Measurements from ENCODE around the gene GALNT18. TPM values are rescaled to one million over a fixed set of nuclear protein-coding genes. Genes with fewer than 3 reads are reported as not detected.

The GALNT18 gene
- total and polyA plus RNA-seq, 2 experiments from 2014 or later: 4.3 to 10.8 TPM

GRCh38 chr11:11403763-11404725 is 217.8 kb downstream of the GALNT18 start:
- H3K36me3 Mint-ChIP-seq (ENCODE audit: low read depth): no peaks in the 10 kb centered on the region
- H3K27ac ChIP-seq (ENCODE audit: low read depth): no peak overlapping the region
- no peaks in the 10 kb centered on the region for H3K9me3 Mint-ChIP-seq
- H3K27me3 Mint-ChIP-seq (ENCODE audit: insufficient read depth, low read depth, poor library complexity): peaks cover 9% of the 10 kb centered on the region
- peaks cover 18% of the 10 kb centered on the region for H3K4me1 Mint-ChIP-seq
- H3K4me3 ChIP-seq: no peak overlapping the region
- no peaks in the 10 kb centered on the region for H3F3A ChIP-seq (replicated peaks; ENCODE audit: low read depth)
- H3K4me3 Mint-ChIP-seq: no peak overlapping the region
- H2AFZ ChIP-seq: no peak overlapping the region
- ATAC-seq (peak; percentile 46), DNase-seq (ENCODE audit: low spot score) (peak; percentile 50)
- H3K27ac Mint-ChIP-seq: no peak overlapping the region
- H3K9me2 ChIP-seq (ENCODE audit: insufficient read depth): no peaks in the 10 kb centered on the region
- no peaks in the 10 kb centered on the region for H3K79me2 ChIP-seq (replicated peaks; ENCODE audit: insufficient read depth)
- H3K4me2 ChIP-seq: 0 out of 2 replicates have a peak overlapping the region, but pooled peaks have one; percentile 43
- no peaks in the 10 kb centered on the region for H4K20me1 ChIP-seq (replicated peaks; ENCODE audit: insufficient read depth)
- peaks cover 10% of the 10 kb centered on the region for H3K4me1 ChIP-seq (ENCODE audit: insufficient read depth)
- no peaks in the 10 kb centered on the region for H3K36me3 ChIP-seq (ENCODE audit: insufficient read depth)
- no peaks in the 10 kb centered on the region for H3K27me3 ChIP-seq (ENCODE audit: insufficient read depth)
- TF ChIP-seq, protein P1, sequence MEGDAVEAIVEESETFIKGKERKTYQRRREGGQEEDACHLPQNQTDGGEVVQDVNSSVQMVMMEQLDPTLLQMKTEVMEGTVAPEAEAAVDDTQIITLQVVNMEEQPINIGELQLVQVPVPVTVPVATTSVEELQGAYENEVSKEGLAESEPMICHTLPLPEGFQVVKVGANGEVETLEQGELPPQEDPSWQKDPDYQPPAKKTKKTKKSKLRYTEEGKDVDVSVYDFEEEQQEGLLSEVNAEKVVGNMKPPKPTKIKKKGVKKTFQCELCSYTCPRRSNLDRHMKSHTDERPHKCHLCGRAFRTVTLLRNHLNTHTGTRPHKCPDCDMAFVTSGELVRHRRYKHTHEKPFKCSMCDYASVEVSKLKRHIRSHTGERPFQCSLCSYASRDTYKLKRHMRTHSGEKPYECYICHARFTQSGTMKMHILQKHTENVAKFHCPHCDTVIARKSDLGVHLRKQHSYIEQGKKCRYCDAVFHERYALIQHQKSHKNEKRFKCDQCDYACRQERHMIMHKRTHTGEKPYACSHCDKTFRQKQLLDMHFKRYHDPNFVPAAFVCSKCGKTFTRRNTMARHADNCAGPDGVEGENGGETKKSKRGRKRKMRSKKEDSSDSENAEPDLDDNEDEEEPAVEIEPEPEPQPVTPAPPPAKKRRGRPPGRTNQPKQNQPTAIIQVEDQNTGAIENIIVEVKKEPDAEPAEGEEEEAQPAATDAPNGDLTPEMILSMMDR (conservative IDR thresholded peaks at IDR 0.05; ENCODE audit: low read depth in 2 of 2): no peak
- no peak for TF ChIP-seq ZNF114 (CRISPR knock-in tag; IDR thresholded peaks at IDR 0.05)
- no peak for TF ChIP-seq EZH2phosphoT487 (IDR thresholded peaks at IDR 0.05; ENCODE audit: unreplicated experiment)
- no peak for TF ChIP-seq NANOG (IDR thresholded peaks at IDR 0.05; ENCODE audit: borderline replicate concordance)
- TF ChIP-seq, protein P2, sequence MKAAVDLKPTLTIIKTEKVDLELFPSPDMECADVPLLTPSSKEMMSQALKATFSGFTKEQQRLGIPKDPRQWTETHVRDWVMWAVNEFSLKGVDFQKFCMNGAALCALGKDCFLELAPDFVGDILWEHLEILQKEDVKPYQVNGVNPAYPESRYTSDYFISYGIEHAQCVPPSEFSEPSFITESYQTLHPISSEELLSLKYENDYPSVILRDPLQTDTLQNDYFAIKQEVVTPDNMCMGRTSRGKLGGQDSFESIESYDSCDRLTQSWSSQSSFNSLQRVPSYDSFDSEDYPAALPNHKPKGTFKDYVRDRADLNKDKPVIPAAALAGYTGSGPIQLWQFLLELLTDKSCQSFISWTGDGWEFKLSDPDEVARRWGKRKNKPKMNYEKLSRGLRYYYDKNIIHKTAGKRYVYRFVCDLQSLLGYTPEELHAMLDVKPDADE (IDR thresholded peaks at IDR 0.05): no peak
- TF ChIP-seq JUNB (IDR thresholded peaks at IDR 0.05; ENCODE audit: unreplicated experiment): no peak
- no peak for TF ChIP-seq POLR2AphosphoS5 (IDR thresholded peaks at IDR 0.05; ENCODE audit: low read depth)
- no peak for TF ChIP-seq STAT1 (IDR thresholded peaks at IDR 0.05; ENCODE audit: unreplicated experiment)
- TF ChIP-seq EZH2 (IDR thresholded peaks at IDR 0.05; ENCODE audit: low read depth, unreplicated experiment): no peak

DNA sequence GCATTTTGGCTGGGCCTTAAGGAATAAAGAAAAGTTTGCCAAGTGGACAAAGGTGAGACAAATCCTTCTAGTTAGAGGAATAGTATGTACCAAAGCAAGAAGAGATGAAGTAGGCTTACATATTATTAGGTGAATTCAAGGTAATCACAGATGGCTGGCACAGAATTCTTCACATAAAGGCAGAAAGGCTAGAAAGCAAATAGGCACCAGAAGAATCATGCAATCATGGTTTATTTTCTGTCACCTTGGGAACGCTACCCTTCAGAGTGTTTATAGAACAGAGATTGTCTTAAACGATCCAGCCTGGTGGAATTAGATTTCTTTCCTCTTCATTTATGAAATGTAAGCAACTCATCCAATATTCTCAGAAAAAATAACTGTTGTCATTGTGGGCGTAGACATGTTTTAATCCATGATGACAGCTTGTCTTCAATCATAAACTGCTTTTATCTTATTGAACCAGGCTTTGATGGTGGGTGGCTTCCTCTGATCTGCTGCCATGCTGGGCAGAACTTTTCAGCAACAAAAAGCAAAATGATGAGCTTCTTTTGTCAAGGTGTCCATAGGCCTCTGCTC is 219.8 kb downstream of the GALNT18 start:
- H3K36me3 Mint-ChIP-seq (ENCODE audit: low read depth): no peaks in the 10 kb centered on the region
- no peak for ATAC-seq
- H3K9me3 Mint-ChIP-seq: no peaks in the 10 kb centered on the region
- Histone ChIP-seq H4K20me1 (replicated peaks; ENCODE audit: insufficient read depth) (no peaks in the 10 kb centered on the region), H3K4me3 (no peak overlapping the region), H3K27ac (ENCODE audit: low read depth) (no peak overlapping the region), H3K4me1 (ENCODE audit: insufficient read depth) (peaks cover 10% of the 10 kb centered on the region), H2AFZ (no peak overlapping the region), H3F3A (replicated peaks; ENCODE audit: low read depth) (no peaks in the 10 kb centered on the region), H3K9me2 (ENCODE audit: insufficient read depth) (no peaks in the 10 kb centered on the region), H3K36me3 (ENCODE audit: insufficient read depth) (no peaks in the 10 kb centered on the region), H3K79me2 (replicated peaks; ENCODE audit: insufficient read depth) (no peaks in the 10 kb centered on the region), H3K27me3 (ENCODE audit: insufficient read depth) (no peaks in the 10 kb centered on the region), H3K4me2 (no peak overlapping the region)
- DNase-seq (ENCODE audit: low spot score): no peak
- no peak overlapping the region for H3K4me3 Mint-ChIP-seq
- TF ChIP-seq POLR2AphosphoS5 (IDR thresholded peaks at IDR 0.05; ENCODE audit: low read depth): no peak
- TF ChIP-seq, protein P3, sequence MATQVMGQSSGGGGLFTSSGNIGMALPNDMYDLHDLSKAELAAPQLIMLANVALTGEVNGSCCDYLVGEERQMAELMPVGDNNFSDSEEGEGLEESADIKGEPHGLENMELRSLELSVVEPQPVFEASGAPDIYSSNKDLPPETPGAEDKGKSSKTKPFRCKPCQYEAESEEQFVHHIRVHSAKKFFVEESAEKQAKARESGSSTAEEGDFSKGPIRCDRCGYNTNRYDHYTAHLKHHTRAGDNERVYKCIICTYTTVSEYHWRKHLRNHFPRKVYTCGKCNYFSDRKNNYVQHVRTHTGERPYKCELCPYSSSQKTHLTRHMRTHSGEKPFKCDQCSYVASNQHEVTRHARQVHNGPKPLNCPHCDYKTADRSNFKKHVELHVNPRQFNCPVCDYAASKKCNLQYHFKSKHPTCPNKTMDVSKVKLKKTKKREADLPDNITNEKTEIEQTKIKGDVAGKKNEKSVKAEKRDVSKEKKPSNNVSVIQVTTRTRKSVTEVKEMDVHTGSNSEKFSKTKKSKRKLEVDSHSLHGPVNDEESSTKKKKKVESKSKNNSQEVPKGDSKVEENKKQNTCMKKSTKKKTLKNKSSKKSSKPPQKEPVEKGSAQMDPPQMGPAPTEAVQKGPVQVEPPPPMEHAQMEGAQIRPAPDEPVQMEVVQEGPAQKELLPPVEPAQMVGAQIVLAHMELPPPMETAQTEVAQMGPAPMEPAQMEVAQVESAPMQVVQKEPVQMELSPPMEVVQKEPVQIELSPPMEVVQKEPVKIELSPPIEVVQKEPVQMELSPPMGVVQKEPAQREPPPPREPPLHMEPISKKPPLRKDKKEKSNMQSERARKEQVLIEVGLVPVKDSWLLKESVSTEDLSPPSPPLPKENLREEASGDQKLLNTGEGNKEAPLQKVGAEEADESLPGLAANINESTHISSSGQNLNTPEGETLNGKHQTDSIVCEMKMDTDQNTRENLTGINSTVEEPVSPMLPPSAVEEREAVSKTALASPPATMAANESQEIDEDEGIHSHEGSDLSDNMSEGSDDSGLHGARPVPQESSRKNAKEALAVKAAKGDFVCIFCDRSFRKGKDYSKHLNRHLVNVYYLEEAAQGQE (IDR thresholded peaks at IDR 0.05; ENCODE audit: unreplicated experiment): no peak
- no peak for TF ChIP-seq NANOG (IDR thresholded peaks at IDR 0.05; ENCODE audit: borderline replicate concordance)
- no peak for TF ChIP-seq ZNF114 (CRISPR knock-in tag; IDR thresholded peaks at IDR 0.05)
- no peak for TF ChIP-seq ZNF331 (CRISPR knock-in tag; IDR thresholded peaks at IDR 0.05; ENCODE audit: low read depth)
- TF ChIP-seq, protein P1 (conservative IDR thresholded peaks at IDR 0.05; ENCODE audit: low read depth in 2 of 2): no peak
- TF ChIP-seq STAT1 (IDR thresholded peaks at IDR 0.05; ENCODE audit: unreplicated experiment): no peak
- TF ChIP-seq CREB1 (CRISPR knock-in tag; IDR thresholded peaks at IDR 0.05; ENCODE audit: low read depth): no peak
- H3K27me3 Mint-ChIP-seq (ENCODE audit: insufficient read depth, low read depth, poor library complexity): peaks cover 9% of the 10 kb centered on the region
- H3K4me1 Mint-ChIP-seq: peaks cover 15% of the 10 kb centered on the region
- H3K27ac Mint-ChIP-seq: no peak overlapping the region
